Suprapubic skin (tissue), 4 donors: Measurements from ENCODE around the gene LRSAM1.

ENCODE experiments used
- CTCF ChIP-seq, 2 donors: fragments of 200-600 bp in 1 of 2; fragments of 450-650 bp in 1 of 2; sonication (generic) in 1 of 2; IDR thresholded peaks; one replicate each; pipeline ENCODE4 v1.5.1; 2016 to 2019; ENCODE audit warnings: antibody characterized with exemption in 2 of 2, mild to moderate bottlenecking in 1 of 2, moderate library complexity in 1 of 2
- EP300 ChIP-seq: sonication (generic); formaldehyde crosslinking; IDR thresholded peaks from one replicate; pipeline ENCODE4 v1.6.1; 2017; ENCODE audit warnings: antibody characterized with exemption
- POLR2A ChIP-seq, 2 donors: fragments of 450-650 bp; IDR thresholded peaks; one replicate each; pipeline ENCODE4 v1.6.1; 2017; ENCODE audit warnings: antibody characterized with exemption in 2 of 2, mild to moderate bottlenecking in 2 of 2, moderate library complexity in 2 of 2
- POLR2AphosphoS5 ChIP-seq, 3 donors: sonication (generic); formaldehyde crosslinking; IDR thresholded peaks; one replicate each; pipeline ENCODE4 v1.6.1; 2017; ENCODE audit warnings: antibody characterized with exemption in 3 of 3

- TF ChIP-seq CTCF (IDR thresholded peaks at IDR 0.05), result no peak
- TF ChIP-seq POLR2A (IDR thresholded peaks at IDR 0.05), result no peak
- no peak for TF ChIP-seq POLR2AphosphoS5 (IDR thresholded peaks at IDR 0.05)
- no peak for TF ChIP-seq EP300
Observed at GRCh38 chr9:127417131-127418036, 33.9 kb upstream of the LRSAM1 start.
